Measurements from ENCODE around the gene MCC.

MCC gene

GRCh38 chr5:113034182-113034773 is 454.0 kb downstream of the MCC start:
- DNase-seq (ENCODE audit: low read depth), result peak; percentile 92
- H3K4me3 ChIP-seq (ENCODE audit: low read length), result no peak overlapping the region
- TF ChIP-seq CTCF (conservative IDR thresholded peaks at IDR 0.05; ENCODE audit: low read length), result no peak

- DNase-seq (ENCODE audit: low read depth), result no peak
- no peak overlapping the region for H3K4me3 ChIP-seq (ENCODE audit: low read length)
- TF ChIP-seq CTCF (conservative IDR thresholded peaks at IDR 0.05; ENCODE audit: low read length), result no peak
Measured at GRCh38 chr5:113031557-113031956, 456.7 kb downstream of the MCC start.

- H3K4me3 ChIP-seq (ENCODE audit: low read length), result no peak overlapping the region
- TF ChIP-seq CTCF (conservative IDR thresholded peaks at IDR 0.05; ENCODE audit: low read length), result no peak
- no peak for DNase-seq (ENCODE audit: low read depth)
Measured at GRCh38 chr5:113031104-113031503, 457.1 kb downstream of the MCC start.

- no peak for TF ChIP-seq CTCF (conservative IDR thresholded peaks at IDR 0.05; ENCODE audit: low read length)
- no peak overlapping the region for H3K4me3 ChIP-seq (ENCODE audit: low read length)
- DNase-seq (ENCODE audit: low read depth), result peak; percentile 74
Measured at GRCh38 chr5:113029614-113030013, 458.6 kb downstream of the MCC start.

- no peak for TF ChIP-seq CTCF (conservative IDR thresholded peaks at IDR 0.05; ENCODE audit: low read length)
Measured at GRCh38 chr5:113027431-113027830, 460.8 kb downstream of the MCC start.

GRCh38 chr5:113027015-113027414 is 461.2 kb downstream of the MCC start:
- TF ChIP-seq CTCF (conservative IDR thresholded peaks at IDR 0.05; ENCODE audit: low read length), result no peak
- no peak for DNase-seq (ENCODE audit: low read depth)
- no peak overlapping the region for H3K4me3 ChIP-seq (ENCODE audit: low read length)

More at GRCh38 chr5:113027431-113027830, 460.8 kb downstream of the MCC start:
- H3K4me3 ChIP-seq (ENCODE audit: low read length), result no peak overlapping the region
- no peak for DNase-seq (ENCODE audit: low read depth)

GRCh38 chr5:113026211-113026610 is 462.0 kb downstream of the MCC start:
- DNase-seq (ENCODE audit: low read depth), result no peak
- no peak for TF ChIP-seq CTCF (conservative IDR thresholded peaks at IDR 0.05; ENCODE audit: low read length)
- H3K4me3 ChIP-seq (ENCODE audit: low read length), result no peak overlapping the region

All from AG10803 (cell line).